H1 (cell line): ENCODE results near the gene VWA2. TPM values are rescaled to one million over a fixed set of nuclear protein-coding genes. Genes with fewer than 3 reads are reported as not detected.

Experiments
- BCL11A ChIP-seq, 2 experiments: IDR thresholded peaks; one replicate each; pipeline ENCODE4 v1.6.1; 2011; ENCODE audit warnings: low read depth in 2 of 2, low read length in 2 of 2, mild to moderate bottlenecking in 2 of 2
- CEBPB ChIP-seq: IDR thresholded peaks from 2 replicates; pipeline ENCODE4 v1.6.1; 2012; ENCODE audit warnings: low read depth, low read length
- CTBP2 ChIP-seq: IDR thresholded peaks from 2 replicates; pipeline ENCODE4 v1.7.0; 2011; ENCODE audit warnings: borderline replicate concordance, mild to moderate bottlenecking, moderate library complexity, mixed read lengths, low read length; ENCODE audit not compliant: insufficient read depth, insufficient read length
- FOSL1 ChIP-seq: IDR thresholded peaks from 2 replicates; pipeline ENCODE4 v1.6.1; 2011; ENCODE audit warnings: mild to moderate bottlenecking, low read depth, low read length, moderate library complexity; ENCODE audit not compliant: insufficient read depth
- GTF2F1 ChIP-seq: IDR thresholded peaks from 2 replicates; pipeline ENCODE4 v1.6.1; 2012; ENCODE audit warnings: low read depth, low read length, improper control_type of control experiment, borderline replicate concordance
- JUND ChIP-seq: IDR thresholded peaks from 2 replicates; pipeline ENCODE4 v1.6.1; 2011; ENCODE audit warnings: mild to moderate bottlenecking, improper control_type of control experiment, low read length
- NRF1 ChIP-seq: IDR thresholded peaks from 2 replicates; pipeline ENCODE4 v1.6.1; 2011; ENCODE audit warnings: mild to moderate bottlenecking, low read depth, low read length, improper control_type of control experiment
- TAF7 ChIP-seq: optimal IDR thresholded peaks from 2 replicates; pipeline ENCODE3; 2011; ENCODE audit warnings: low read depth, mild to moderate bottlenecking, inconsistent platforms, low read length, moderate library complexity, borderline replicate concordance
- TCF12 ChIP-seq: IDR thresholded peaks from 2 replicates; pipeline ENCODE4 v1.6.1; 2011; ENCODE audit warnings: low read depth, mild to moderate bottlenecking, low read length
- TEAD4 ChIP-seq: IDR thresholded peaks from 2 replicates; pipeline ENCODE4 v1.6.1; 2012; ENCODE audit warnings: low read depth, low read length, inconsistent platforms, mixed read lengths
- polyA plus RNA-seq, 7 experiments: library from polyadenylated mRNA; depleted of rRNA in 3 of 7; stranded (reverse) in 5 of 7; unstranded in 2 of 7; fragments of >200 nt in 5 of 7; fragments of 200-250 nt in 2 of 7; gene quantifications; 1 replicate in 5 of 7; 2 replicates in 1 of 7; 4 replicates in 1 of 7; pipeline versions ENCODE4 v1.2.1 to v1.2.3, GENCODE V29; 2011 to 2013; ENCODE audit warnings: missing spikeins in 2 of 7, mixed read lengths in 2 of 7
- total RNA-seq: library from RNA; stranded (reverse); fragmentation: NEBNext Ultra II Directional; extraction: Animal tissue kit (Norgen Biotek cat#: 25700); gene quantifications from 2 replicates; pipeline ENCODE4 v1.2.1, GENCODE V29; 2021
- TF ChIP-seq, protein P1 (sequence below): fragments of 300-600 bp; sonication (generic); IDR thresholded peaks from 2 replicates; pipeline ENCODE4 v1.7.1; 2012; ENCODE audit warnings: low read length, moderate library complexity, mild to moderate bottlenecking, inconsistent platforms; ENCODE audit not compliant: insufficient replicate concordance
- TF ChIP-seq, protein P2 (sequence below): IDR thresholded peaks from 2 replicates; pipeline ENCODE4 v1.6.1; 2012; ENCODE audit warnings: inconsistent platforms

VWA2 gene
- total and polyA plus RNA-seq, 2 of the 8 experiments (the other 6 are each of a cell fraction or from before 2014, with no cell fraction given), result 2.8 to 2.9 TPM

DNA sequence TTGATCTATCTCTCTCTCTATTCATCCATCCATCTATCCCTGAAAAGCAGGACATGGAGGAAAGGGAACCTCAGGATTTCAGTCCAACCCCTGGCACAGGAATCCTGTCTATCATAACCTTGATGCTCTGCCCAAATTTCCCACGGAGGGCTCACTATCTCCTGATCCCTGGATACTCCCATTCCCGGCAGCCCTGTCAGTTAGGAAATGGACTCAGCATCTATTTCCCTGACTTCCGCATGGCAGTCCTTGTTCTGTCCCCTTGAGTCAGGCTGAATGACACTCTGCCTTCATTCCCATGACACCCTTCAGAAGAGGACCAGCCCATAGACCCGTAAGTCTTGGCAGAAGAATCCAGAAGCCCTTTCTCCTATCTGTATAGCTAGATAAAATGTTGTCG is 77.7 kb downstream of the VWA2 start (continued):
- TF ChIP-seq, protein P1, sequence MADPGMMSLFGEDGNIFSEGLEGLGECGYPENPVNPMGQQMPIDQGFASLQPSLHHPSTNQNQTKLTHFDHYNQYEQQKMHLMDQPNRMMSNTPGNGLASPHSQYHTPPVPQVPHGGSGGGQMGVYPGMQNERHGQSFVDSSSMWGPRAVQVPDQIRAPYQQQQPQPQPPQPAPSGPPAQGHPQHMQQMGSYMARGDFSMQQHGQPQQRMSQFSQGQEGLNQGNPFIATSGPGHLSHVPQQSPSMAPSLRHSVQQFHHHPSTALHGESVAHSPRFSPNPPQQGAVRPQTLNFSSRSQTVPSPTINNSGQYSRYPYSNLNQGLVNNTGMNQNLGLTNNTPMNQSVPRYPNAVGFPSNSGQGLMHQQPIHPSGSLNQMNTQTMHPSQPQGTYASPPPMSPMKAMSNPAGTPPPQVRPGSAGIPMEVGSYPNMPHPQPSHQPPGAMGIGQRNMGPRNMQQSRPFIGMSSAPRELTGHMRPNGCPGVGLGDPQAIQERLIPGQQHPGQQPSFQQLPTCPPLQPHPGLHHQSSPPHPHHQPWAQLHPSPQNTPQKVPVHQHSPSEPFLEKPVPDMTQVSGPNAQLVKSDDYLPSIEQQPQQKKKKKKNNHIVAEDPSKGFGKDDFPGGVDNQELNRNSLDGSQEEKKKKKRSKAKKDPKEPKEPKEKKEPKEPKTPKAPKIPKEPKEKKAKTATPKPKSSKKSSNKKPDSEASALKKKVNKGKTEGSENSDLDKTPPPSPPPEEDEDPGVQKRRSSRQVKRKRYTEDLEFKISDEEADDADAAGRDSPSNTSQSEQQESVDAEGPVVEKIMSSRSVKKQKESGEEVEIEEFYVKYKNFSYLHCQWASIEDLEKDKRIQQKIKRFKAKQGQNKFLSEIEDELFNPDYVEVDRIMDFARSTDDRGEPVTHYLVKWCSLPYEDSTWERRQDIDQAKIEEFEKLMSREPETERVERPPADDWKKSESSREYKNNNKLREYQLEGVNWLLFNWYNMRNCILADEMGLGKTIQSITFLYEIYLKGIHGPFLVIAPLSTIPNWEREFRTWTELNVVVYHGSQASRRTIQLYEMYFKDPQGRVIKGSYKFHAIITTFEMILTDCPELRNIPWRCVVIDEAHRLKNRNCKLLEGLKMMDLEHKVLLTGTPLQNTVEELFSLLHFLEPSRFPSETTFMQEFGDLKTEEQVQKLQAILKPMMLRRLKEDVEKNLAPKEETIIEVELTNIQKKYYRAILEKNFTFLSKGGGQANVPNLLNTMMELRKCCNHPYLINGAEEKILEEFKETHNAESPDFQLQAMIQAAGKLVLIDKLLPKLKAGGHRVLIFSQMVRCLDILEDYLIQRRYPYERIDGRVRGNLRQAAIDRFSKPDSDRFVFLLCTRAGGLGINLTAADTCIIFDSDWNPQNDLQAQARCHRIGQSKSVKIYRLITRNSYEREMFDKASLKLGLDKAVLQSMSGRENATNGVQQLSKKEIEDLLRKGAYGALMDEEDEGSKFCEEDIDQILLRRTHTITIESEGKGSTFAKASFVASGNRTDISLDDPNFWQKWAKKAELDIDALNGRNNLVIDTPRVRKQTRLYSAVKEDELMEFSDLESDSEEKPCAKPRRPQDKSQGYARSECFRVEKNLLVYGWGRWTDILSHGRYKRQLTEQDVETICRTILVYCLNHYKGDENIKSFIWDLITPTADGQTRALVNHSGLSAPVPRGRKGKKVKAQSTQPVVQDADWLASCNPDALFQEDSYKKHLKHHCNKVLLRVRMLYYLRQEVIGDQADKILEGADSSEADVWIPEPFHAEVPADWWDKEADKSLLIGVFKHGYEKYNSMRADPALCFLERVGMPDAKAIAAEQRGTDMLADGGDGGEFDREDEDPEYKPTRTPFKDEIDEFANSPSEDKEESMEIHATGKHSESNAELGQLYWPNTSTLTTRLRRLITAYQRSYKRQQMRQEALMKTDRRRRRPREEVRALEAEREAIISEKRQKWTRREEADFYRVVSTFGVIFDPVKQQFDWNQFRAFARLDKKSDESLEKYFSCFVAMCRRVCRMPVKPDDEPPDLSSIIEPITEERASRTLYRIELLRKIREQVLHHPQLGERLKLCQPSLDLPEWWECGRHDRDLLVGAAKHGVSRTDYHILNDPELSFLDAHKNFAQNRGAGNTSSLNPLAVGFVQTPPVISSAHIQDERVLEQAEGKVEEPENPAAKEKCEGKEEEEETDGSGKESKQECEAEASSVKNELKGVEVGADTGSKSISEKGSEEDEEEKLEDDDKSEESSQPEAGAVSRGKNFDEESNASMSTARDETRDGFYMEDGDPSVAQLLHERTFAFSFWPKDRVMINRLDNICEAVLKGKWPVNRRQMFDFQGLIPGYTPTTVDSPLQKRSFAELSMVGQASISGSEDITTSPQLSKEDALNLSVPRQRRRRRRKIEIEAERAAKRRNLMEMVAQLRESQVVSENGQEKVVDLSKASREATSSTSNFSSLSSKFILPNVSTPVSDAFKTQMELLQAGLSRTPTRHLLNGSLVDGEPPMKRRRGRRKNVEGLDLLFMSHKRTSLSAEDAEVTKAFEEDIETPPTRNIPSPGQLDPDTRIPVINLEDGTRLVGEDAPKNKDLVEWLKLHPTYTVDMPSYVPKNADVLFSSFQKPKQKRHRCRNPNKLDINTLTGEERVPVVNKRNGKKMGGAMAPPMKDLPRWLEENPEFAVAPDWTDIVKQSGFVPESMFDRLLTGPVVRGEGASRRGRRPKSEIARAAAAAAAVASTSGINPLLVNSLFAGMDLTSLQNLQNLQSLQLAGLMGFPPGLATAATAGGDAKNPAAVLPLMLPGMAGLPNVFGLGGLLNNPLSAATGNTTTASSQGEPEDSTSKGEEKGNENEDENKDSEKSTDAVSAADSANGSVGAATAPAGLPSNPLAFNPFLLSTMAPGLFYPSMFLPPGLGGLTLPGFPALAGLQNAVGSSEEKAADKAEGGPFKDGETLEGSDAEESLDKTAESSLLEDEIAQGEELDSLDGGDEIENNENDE, result no peak
- TF ChIP-seq TEAD4 (no peak), NRF1 (no peak), GTF2F1 (no peak), CTBP2 (no peak), TAF7 (no peak), BCL11A (IDR thresholded peaks at IDR 0.05; ENCODE audit: low read depth in 2 of 2, low read length in 2 of 2) (no peak), CEBPB (no peak), JUND (no peak), FOSL1 (no peak), TCF12 (no peak)
- TF ChIP-seq, protein P2, sequence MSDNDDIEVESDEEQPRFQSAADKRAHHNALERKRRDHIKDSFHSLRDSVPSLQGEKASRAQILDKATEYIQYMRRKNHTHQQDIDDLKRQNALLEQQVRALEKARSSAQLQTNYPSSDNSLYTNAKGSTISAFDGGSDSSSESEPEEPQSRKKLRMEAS, result no peak
